Measurements from ENCODE around the gene CXCL16.
"Not testable (repeated sequence)": the region's sequence is repeated elsewhere in the genome, so short reads cannot be mapped to it uniquely, and the experiment has no call there.

The CXCL16 gene

GRCh38 chr17:4711661-4712181 lies 28.0 kb downstream of the CXCL16 start:
- in situ Hi-C loops (cut with MboI; ENCODE audit: low sequenced_read_pairs, unreplicated experiment) = loop anchor here (10.0 kb wide), 1 partner anchor 173 kb away; no protein-coding TSS in a partner anchor
- no peak for DNase-seq (ENCODE audit: low spot score)
- no peak for TF ChIP-seq CTCF (IDR thresholded peaks at IDR 0.05; ENCODE audit: borderline replicate concordance, control extremely low read depth, extremely low read depth, insufficient read depth, missing control alignments)

GRCh38 chr17:4710693-4711634 lies 28.8 kb downstream of the CXCL16 start:
- no peak for TF ChIP-seq CTCF (IDR thresholded peaks at IDR 0.05; ENCODE audit: borderline replicate concordance, control extremely low read depth, extremely low read depth, insufficient read depth, missing control alignments)
- in situ Hi-C loops (cut with MboI; ENCODE audit: low sequenced_read_pairs, unreplicated experiment) = loop anchor here (10.0 kb wide), 1 partner anchor 174 kb away; no protein-coding TSS in a partner anchor

GRCh38 chr17:4709794-4710692 lies 29.7 kb downstream of the CXCL16 start, which contains the start of gene ARRB2:
TSS of gene ARRB2 (plus strand) at chr17:4710632. CDS start at chr17:4710722, 90 bp downstream.
- in situ Hi-C loops (cut with MboI; ENCODE audit: low sequenced_read_pairs, unreplicated experiment) = loop anchor here (10.0 kb wide), 1 partner anchor 175 kb away; no protein-coding TSS in a partner anchor
- peak; percentile 98 for DNase-seq (ENCODE audit: low spot score)
- peak; percentile 62 for TF ChIP-seq CTCF (IDR thresholded peaks at IDR 0.05; ENCODE audit: borderline replicate concordance, control extremely low read depth, extremely low read depth, insufficient read depth, missing control alignments)

More at GRCh38 chr17:4710693-4711634, 28.8 kb downstream of the CXCL16 start:
- DNase-seq (ENCODE audit: low spot score) = no peak

GRCh38 chr17:4708436-4708835 lies 31.3 kb downstream of the CXCL16 start:
- TF ChIP-seq CTCF (IDR thresholded peaks at IDR 0.05; ENCODE audit: borderline replicate concordance, control extremely low read depth, extremely low read depth, insufficient read depth, missing control alignments) = no peak
- no peak for DNase-seq (ENCODE audit: low spot score)
- in situ Hi-C loops (cut with MboI; ENCODE audit: low sequenced_read_pairs, unreplicated experiment) = no loop called here

GRCh38 chr17:4706121-4706520 lies 33.6 kb downstream of the CXCL16 start:
- in situ Hi-C loops (cut with MboI; ENCODE audit: low sequenced_read_pairs, unreplicated experiment) = no loop called here
- TF ChIP-seq CTCF (IDR thresholded peaks at IDR 0.05; ENCODE audit: borderline replicate concordance, control extremely low read depth, extremely low read depth, insufficient read depth, missing control alignments) = no peak
- DNase-seq (ENCODE audit: low spot score) = no peak

- TF ChIP-seq CTCF (IDR thresholded peaks at IDR 0.05; ENCODE audit: borderline replicate concordance, control extremely low read depth, extremely low read depth, insufficient read depth, missing control alignments) = no peak
- no peak for DNase-seq (ENCODE audit: low spot score)
- in situ Hi-C loops (cut with MboI; ENCODE audit: low sequenced_read_pairs, unreplicated experiment) = no loop called here
Observed at GRCh38 chr17:4704991-4705390, 34.7 kb downstream of the CXCL16 start.

DNA sequence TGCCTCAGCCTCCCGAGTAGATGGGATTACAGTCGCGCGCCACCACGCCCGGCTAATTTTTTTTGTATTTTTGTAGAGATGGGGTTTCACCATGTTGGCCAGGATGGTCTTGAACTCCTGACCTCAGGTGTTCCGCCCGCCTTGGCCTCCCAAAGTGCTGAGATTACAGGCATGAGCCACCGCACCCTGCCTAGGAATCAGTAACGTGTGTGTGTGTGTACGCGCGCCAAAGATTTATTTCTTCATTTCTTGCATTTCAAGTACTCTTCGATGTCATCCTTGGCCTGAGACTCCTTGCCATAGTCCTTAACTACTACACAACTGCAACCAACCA lies 35.2 kb downstream of the CXCL16 start:
- in situ Hi-C loops (cut with MboI; ENCODE audit: low sequenced_read_pairs, unreplicated experiment); DNase-seq (ENCODE audit: low spot score): not testable (repeated sequence)

Measured in GM13976 (cell line).